A673 (cell line): Measurements from ENCODE around the gene TTR.
A peak's percentile ranks its signal among the peaks of the same experiment; 100 is the strongest.

Source experiments
- CTCF ChIP-seq: fragments of 300-800, 200-600 bp; sonication (generic); conservative IDR thresholded peaks from 2 replicates; pipeline ENCODE4 v1.5.1; 2017; ENCODE audit warnings: low read depth, mild to moderate bottlenecking, antibody characterized with exemption, low read length, moderate library complexity, mixed read lengths
- EZH2 ChIP-seq: fragments of 200-600 bp; sonication (generic); IDR thresholded peaks from 2 replicates; pipeline ENCODE4 v1.6.1; 2017; ENCODE audit warnings: borderline replicate concordance, low read depth, mild to moderate bottlenecking, mixed read lengths, antibody characterized with exemption, low read length; ENCODE audit not compliant: poor library complexity, severe bottlenecking

- TF ChIP-seq CTCF: peak; percentile 31; the same call in 1 of the 2 replicates
- TF ChIP-seq EZH2: no peak
These were observed 37.9 kb upstream of the TTR start for GRCh38 chr18:31553800-31554199.
